T-helper 1 cell treated with Interleukin-12 subunit alpha and Interleukin-12 subunit beta and Interleukin-4 antibody, amounts not matched to agents 30 μg/mL and 1 μg/mL, for 36 hours (primary cell): ENCODE data around the gene IDH1.

ENCODE experiments used
- H3K27ac Mint-ChIP-seq: one replicate; pipeline ENCODE4 v1.8.0; 2021; ENCODE audit warnings: mild to moderate bottlenecking, mixed read lengths
- H3K27me3 Mint-ChIP-seq: one replicate; pipeline ENCODE4 v1.8.0; 2021; ENCODE audit warnings: low read depth, mixed read lengths
- H3K36me3 Mint-ChIP-seq: one replicate; pipeline ENCODE4 v1.8.0; 2021; ENCODE audit warnings: low read depth, mixed read lengths
- H3K4me1 Mint-ChIP-seq: one replicate; pipeline ENCODE4 v1.8.0; 2021; ENCODE audit warnings: low read depth, mixed read lengths
- H3K4me3 Mint-ChIP-seq: one replicate; pipeline ENCODE4 v1.8.0; 2021; ENCODE audit warnings: mild to moderate bottlenecking, moderate library complexity, mixed read lengths
- H3K9me3 Mint-ChIP-seq: one replicate; pipeline ENCODE4 v1.8.0; 2021; ENCODE audit warnings: mixed read lengths

The IDH1 gene

DNA sequence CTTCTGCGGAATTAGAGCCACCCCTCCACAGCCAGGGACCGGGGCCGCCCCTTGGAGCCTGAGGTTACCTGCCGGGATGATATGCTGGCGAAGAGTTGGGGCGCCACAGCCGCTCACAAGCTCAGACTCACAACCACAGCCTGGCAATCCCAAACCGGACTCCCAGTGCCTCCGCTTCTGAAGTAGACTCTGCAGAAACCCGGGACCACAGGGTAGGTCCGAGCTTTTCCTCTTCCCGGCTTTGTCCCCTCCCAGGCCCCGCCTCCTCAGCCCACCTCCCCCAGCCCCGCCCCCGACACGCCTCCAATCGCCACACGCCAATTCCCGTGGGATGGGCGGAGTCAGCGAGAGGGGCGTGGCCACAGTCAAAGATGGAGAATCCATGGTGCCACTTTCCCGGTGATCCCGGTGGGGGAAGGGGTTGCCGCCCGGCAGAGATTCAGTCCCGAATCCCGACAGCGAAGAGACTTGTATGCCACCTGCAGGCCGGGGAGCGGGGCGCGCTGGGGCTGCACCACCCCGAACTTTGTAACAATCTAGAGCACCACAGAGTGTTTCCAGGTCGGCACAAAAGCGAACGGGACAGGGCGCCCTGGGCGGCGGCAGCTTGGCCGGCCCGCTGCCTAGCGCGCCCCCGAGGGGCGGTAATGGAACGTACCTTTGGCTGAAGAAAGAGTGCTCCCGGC lies at the start of gene IDH1:
TSS of gene IDH1 (minus strand) at position 201 of the 686 bp plus-strand sequence. CDS start 3,520 bp downstream, outside the sequence.
- peaks cover 18% of the 10 kb centered on the region for H3K36me3 Mint-ChIP-seq
- peaks cover 9% of the 10 kb centered on the region for H3K27me3 Mint-ChIP-seq
- peak within 1 kb of the TSS; percentile 100 for H3K4me3 Mint-ChIP-seq
- H3K27ac Mint-ChIP-seq = peak within 1 kb of the TSS; percentile 81
- no peaks in the 10 kb centered on the region for H3K9me3 Mint-ChIP-seq
- peaks cover 18% of the 10 kb centered on the region for H3K4me1 Mint-ChIP-seq

DNA sequence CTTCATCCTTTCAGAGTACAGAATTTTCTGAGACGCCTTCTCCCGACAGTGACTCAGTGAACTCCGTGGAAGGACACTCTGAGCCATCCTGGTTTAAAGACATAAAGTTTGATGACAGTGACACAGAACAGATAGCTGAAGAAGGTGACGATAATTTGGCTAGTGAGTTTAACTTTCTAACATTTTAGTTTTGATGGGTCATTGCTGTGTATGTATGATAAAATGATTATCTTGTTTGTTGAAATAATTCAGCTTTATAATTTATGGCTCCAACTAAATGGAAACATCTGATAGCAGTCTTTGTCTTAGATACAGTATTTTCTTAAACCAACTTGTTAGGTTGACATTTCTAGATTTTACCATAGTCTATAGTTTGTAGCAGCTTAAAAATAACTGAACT lies 49.3 kb upstream of the IDH1 start:
- no peaks in the 10 kb centered on the region for H3K9me3 Mint-ChIP-seq
- H3K27me3 Mint-ChIP-seq = no peaks in the 10 kb centered on the region
- no peak overlapping the region for H3K27ac Mint-ChIP-seq
- H3K4me1 Mint-ChIP-seq = no peaks in the 10 kb centered on the region
- peaks cover 44% of the 10 kb centered on the region for H3K36me3 Mint-ChIP-seq
- H3K4me3 Mint-ChIP-seq = no peak overlapping the region

DNA sequence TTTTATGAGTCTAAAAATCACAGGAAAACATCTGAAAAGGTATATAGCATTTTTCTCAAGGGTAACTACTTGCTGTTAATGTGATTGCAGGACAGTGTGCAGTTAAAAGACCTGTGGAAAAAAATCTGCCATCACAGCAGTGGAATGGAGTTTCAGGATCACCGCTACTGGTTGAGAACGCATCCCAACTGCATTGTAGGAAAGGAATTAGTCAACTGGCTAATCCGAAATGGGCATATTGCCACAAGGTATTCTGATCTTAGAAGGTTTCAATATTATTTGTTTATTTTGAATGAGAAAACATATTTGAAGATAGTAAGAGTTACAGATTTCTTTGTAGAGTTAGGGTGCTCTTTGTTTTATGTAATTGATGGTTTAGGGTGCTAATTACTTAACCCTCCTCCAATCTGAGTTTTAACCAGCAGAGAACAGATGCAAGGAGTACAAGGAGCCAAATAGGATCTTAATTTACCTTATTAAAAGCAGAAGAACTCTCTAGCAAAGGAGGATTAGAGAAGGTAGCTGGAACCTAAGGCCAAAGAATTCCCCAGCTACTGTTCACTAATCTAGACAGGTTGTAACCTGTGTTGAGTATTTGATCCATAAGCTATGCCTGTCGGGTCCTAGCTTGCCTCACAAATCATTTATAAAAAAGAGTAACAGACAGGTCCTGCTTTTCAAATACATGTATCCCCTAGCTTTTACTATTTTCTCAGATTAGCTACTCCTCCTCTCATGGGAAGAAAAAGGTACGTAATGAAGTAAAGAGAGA lies 46.2 kb upstream of the IDH1 start:
- peaks cover 43% of the 10 kb centered on the region for H3K36me3 Mint-ChIP-seq
- H3K9me3 Mint-ChIP-seq = no peaks in the 10 kb centered on the region
- no peak overlapping the region for H3K27ac Mint-ChIP-seq
- no peaks in the 10 kb centered on the region for H3K4me1 Mint-ChIP-seq
- H3K4me3 Mint-ChIP-seq = no peak overlapping the region
- no peaks in the 10 kb centered on the region for H3K27me3 Mint-ChIP-seq

DNA sequence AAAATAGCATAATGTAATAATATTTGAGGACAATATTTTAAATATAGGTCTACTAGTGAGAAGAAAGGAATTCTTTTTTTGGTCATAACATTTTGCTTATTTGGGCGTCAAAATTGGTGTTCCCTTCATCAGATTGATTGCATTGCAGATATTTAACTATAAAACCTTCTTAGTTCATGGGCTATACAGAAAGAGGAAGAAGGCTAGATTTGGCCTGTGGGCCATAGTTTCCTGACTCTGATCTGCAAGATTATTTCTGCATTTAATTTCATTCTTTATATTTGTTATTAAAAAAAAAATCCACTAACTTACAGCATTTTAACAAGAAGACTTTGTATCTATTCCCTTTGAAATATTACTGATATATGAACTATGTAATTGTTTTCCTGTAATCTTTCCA lies 43.1 kb upstream of the IDH1 start:
- peaks cover 14% of the 10 kb centered on the region for H3K4me1 Mint-ChIP-seq
- H3K4me3 Mint-ChIP-seq = no peak overlapping the region
- H3K9me3 Mint-ChIP-seq = no peaks in the 10 kb centered on the region
- H3K36me3 Mint-ChIP-seq = peaks cover 45% of the 10 kb centered on the region
- no peak overlapping the region for H3K27ac Mint-ChIP-seq
- H3K27me3 Mint-ChIP-seq = no peaks in the 10 kb centered on the region

DNA sequence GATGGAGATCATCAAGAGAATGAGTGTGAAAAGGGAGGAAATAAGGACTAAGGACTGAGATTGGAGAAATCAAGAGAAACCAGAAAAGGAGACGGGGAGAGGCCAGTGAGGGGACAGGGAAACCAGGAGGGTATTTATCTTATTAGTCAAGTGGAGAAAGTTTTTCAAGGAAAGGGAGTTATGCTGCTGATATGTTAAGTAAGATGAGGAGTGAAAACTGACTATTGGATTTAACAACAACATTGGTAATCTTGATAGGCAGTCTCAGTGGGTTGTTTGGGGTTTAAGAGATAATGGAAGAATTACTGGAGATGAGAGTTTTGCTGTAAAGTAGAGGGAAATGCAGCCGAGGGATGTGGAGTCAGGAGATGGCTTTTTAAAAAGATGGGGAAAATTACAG lies 41.7 kb upstream of the IDH1 start:
- H3K27ac Mint-ChIP-seq = no peak overlapping the region

DNA sequence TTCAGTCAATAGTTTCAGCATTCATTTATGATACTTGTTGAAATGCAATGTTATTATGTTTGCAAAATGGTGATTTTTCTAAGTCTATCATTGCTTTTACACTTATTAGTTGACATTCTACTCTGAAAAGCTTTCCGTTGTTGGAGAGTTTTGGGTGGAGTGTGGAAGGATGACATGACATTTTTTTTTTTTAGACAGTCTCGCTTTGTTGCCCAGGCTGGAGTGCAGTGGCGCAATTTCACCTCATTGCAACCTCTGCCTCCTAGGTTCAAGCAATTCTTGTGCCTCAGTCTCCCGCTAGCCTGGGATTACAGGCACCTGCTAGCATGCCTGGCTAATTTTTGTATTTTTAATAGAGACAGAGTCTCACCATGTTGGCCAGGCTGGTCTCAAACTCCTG lies 41.0 kb upstream of the IDH1 start:
- H3K9me3 Mint-ChIP-seq = peaks cover 1% of the 10 kb centered on the region
- no peak overlapping the region for H3K4me3 Mint-ChIP-seq
- H3K4me1 Mint-ChIP-seq = peaks cover 15% of the 10 kb centered on the region
- H3K27ac Mint-ChIP-seq = no peak overlapping the region
- peaks cover 58% of the 10 kb centered on the region for H3K36me3 Mint-ChIP-seq
- H3K27me3 Mint-ChIP-seq = no peaks in the 10 kb centered on the region

More for the DNA sequence above, 41.7 kb upstream of the IDH1 start:
- Mint-ChIP-seq H3K36me3 (peaks cover 53% of the 10 kb centered on the region), H3K4me3 (no peak overlapping the region), H3K4me1 (peaks cover 15% of the 10 kb centered on the region), H3K9me3 (no peaks in the 10 kb centered on the region), H3K27me3 (no peaks in the 10 kb centered on the region)

DNA sequence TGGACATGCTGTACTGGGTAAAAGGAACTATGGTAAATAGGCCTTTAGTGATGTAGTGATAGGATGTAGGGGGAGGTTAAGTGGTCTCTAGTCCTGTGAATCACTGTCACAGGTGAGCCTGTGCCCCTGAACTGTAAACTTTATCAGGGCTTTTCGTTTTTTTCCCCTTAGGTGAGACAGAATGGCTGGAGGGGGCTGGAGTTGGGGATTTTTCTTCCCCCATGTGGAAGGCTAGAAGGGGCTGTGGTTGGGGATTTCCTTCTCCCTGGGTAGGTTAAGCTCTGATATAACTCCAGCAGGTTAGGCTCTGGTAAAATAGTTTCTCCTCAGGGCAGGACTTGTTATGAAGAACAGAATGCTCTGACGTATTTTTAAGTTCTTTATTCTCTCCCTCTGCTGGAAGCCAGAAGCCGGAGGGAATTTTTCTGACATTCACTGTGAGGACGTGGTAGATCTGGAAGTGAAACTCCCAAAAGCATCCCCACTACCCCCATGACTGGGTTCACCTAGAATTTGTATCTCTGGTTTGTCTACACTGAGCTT lies 39.7 kb upstream of the IDH1 start:
- no peak overlapping the region for H3K4me3 Mint-ChIP-seq
- H3K9me3 Mint-ChIP-seq = peaks cover 10% of the 10 kb centered on the region
- peaks cover 15% of the 10 kb centered on the region for H3K4me1 Mint-ChIP-seq
- H3K27ac Mint-ChIP-seq = peak overlapping the region; percentile 28
- no peaks in the 10 kb centered on the region for H3K27me3 Mint-ChIP-seq
- peaks cover 56% of the 10 kb centered on the region for H3K36me3 Mint-ChIP-seq

DNA sequence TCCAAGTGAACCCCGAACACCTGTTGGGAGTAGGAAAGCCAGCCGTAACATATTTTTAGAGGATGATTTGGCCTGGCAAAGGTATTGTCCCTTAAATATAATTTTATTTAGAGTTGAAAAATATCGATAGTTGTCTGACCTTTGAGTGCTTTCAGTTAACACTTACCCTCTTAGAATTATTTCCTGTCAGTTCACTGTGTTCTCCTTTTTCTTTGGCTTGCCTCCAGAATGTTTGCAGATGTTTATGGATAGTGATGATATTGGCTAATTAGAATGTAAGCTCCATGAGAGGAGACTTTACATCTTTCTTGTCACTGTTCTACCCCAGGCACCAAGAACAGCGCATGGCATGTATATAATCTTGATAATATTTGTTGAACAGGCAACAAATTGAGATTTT lies 31.0 kb upstream of the IDH1 start:
- no peaks in the 10 kb centered on the region for H3K27me3 Mint-ChIP-seq
- H3K4me3 Mint-ChIP-seq = no peak overlapping the region
- H3K36me3 Mint-ChIP-seq = peaks cover 43% of the 10 kb centered on the region
- H3K4me1 Mint-ChIP-seq = peaks cover 8% of the 10 kb centered on the region
- peaks cover 9% of the 10 kb centered on the region for H3K9me3 Mint-ChIP-seq
- no peak overlapping the region for H3K27ac Mint-ChIP-seq

DNA sequence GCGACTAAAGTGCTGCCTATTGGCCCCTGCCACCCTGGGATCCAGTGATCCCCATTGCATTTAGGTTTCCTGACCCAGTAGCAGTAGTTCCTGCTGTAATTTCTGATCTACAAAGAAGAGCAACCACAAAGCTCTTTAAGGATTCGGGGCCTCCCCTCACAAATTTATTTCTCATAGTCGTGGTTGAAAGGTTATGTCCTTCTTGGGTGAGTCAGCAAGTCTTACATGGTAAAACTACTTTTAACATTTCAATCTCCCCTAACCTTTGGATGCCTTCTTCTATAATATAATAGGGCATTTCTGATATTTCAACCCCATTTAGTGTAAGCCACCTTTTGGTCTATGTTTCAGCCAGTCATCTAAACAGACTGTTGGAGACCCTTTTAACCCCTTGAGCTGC lies 26.1 kb upstream of the IDH1 start:
- Mint-ChIP-seq H3K4me1 (peaks cover 16% of the 10 kb centered on the region), H3K27ac (no peak overlapping the region), H3K9me3 (no peaks in the 10 kb centered on the region)

DNA sequence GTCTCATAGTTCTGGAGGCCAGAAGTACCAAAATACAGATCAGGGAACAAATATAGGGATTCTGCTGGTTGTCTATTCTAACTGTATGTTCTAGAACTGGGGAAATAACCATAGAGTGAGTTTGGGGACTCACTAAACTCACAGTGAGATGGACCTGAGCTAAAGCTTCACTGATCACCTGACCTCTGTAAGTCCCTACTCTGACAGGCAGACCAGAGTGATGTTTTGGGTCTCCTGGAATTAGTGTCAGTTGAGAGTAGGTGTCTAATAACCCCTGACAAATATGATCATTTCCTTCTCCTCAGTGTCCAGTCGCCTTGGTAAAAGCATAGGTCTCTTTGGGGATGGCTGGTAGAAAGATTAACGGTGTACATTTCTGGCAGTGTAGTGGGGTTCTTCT lies 25.4 kb upstream of the IDH1 start:
- peaks cover 20% of the 10 kb centered on the region for H3K4me1 Mint-ChIP-seq
- H3K4me3 Mint-ChIP-seq = no peak overlapping the region
- H3K27me3 Mint-ChIP-seq = no peaks in the 10 kb centered on the region
- no peaks in the 10 kb centered on the region for H3K9me3 Mint-ChIP-seq
- H3K36me3 Mint-ChIP-seq = peaks cover 70% of the 10 kb centered on the region
- H3K27ac Mint-ChIP-seq = no peak overlapping the region

More for the DNA sequence above, 26.1 kb upstream of the IDH1 start:
- Mint-ChIP-seq H3K27me3 (no peaks in the 10 kb centered on the region), H3K36me3 (peaks cover 69% of the 10 kb centered on the region), H3K4me3 (no peak overlapping the region)

DNA sequence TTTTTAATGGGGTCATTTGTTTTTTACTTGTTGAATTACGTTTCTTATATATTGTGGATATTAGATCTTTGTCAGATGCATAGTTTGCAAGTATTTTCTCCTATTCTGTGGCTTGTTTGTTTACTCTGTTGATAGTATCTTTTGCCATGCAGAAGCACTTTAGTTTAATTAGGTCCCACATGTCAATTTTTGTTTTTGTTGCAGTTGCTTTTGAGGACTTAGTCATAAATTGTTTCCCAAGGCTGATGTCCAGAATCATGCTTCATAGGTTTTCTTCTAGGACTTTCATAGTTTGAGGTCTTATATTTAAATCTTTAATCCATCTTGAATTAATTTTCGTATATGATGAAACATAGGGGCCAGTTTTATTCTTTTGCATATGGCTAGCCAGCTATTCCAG lies 24.4 kb upstream of the IDH1 start:
- Mint-ChIP-seq H3K27ac (no peak overlapping the region), H3K9me3 (no peaks in the 10 kb centered on the region), H3K36me3 (peaks cover 76% of the 10 kb centered on the region), H3K27me3 (no peaks in the 10 kb centered on the region), H3K4me1 (peaks cover 25% of the 10 kb centered on the region), H3K4me3 (no peak overlapping the region)

DNA sequence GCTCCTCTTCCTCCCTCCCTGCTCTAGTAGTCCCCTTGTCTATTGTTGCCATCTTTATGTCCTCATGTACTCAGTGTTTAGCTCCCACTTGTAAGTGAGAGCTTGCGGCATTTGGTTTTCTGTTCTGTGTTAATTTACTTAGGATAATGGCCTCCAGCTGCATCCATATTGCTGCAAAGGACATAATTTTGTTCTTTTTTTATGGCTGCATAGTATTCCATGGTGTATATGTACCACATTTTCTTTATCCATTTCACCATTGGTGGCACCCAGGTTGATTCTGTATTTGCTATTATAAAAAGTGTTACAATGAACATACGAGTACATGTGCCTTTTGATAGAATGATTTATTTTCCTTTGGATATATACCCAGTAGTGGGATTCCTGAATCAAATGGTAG lies 23.7 kb upstream of the IDH1 start:
- H3K4me1 Mint-ChIP-seq = peaks cover 28% of the 10 kb centered on the region
- H3K27ac Mint-ChIP-seq = no peak overlapping the region
- H3K4me3 Mint-ChIP-seq = no peak overlapping the region
- no peaks in the 10 kb centered on the region for H3K27me3 Mint-ChIP-seq
- H3K36me3 Mint-ChIP-seq = peaks cover 78% of the 10 kb centered on the region
- H3K9me3 Mint-ChIP-seq = no peaks in the 10 kb centered on the region

DNA sequence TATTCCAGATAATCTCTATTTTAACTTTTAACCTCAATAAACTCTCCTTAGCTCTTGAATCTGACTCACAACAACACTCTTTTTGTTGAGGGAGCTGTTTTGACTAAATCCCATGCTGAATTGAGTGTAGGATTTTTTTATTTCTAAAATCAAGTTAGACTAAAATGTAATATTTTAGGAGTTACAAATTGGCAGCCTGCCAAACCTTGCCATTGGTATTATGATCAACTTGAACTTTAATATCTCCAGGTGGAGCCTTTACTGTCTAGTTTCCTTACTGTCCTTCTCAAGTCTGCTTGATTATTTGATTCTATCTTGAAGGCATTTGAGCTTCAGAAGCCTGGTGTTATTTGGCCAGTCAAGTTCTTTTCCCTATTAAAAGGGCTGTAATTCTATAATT lies 19.9 kb upstream of the IDH1 start:
- H3K4me1 Mint-ChIP-seq = peaks cover 23% of the 10 kb centered on the region

DNA sequence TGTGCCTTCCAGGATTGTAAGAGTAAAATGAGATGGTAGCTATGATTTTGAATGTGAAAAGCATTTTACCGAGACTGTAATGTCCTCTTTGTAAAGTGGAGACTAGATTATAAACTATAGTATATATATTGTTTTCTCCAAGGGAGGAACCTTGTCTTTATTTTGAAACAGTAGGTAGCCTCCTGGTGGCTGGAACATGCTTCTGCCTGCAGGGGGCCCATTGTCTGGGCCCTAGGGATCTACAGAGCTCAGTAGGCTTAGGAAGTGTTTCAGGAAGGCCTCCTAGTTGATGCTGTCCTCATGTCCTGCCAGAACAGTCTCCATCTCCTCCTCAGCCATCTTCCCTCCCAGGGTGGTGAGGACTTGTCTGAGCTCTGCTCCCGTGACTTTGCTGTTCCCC lies 14.2 kb upstream of the IDH1 start:
- H3K4me3 Mint-ChIP-seq = no peak overlapping the region
- peaks cover 23% of the 10 kb centered on the region for H3K36me3 Mint-ChIP-seq
- no peak overlapping the region for H3K27ac Mint-ChIP-seq
- no peaks in the 10 kb centered on the region for H3K9me3 Mint-ChIP-seq
- peaks cover 37% of the 10 kb centered on the region for H3K4me1 Mint-ChIP-seq
- no peaks in the 10 kb centered on the region for H3K27me3 Mint-ChIP-seq

More for the DNA sequence above, 19.9 kb upstream of the IDH1 start:
- Mint-ChIP-seq H3K36me3 (peaks cover 66% of the 10 kb centered on the region), H3K27me3 (no peaks in the 10 kb centered on the region), H3K4me3 (no peak overlapping the region), H3K9me3 (no peaks in the 10 kb centered on the region), H3K27ac (no peak overlapping the region)
